BJ (cell line): Measurements from ENCODE around the gene CD59. TPM values are rescaled to one million over a fixed set of nuclear protein-coding genes. Genes with fewer than 3 reads are reported as not detected.

Experiments
- CTCF ChIA-PET: fragments of 350-600 bp; formaldehyde crosslinking; extraction: SDS; loops from one replicate; lab custom pipeline; 2021; ENCODE audit warnings: antibody characterized with exemption, inconsistent platforms; lab: Yijun Ruan, JAX
- POLR2A ChIA-PET: fragments of 300-600 bp; sonication (Branson Sonifier 250); formaldehyde crosslinking; extraction: SDS; loops from one replicate; lab custom pipeline; 2021; ENCODE audit warnings: antibody characterized with exemption; lab: Charles Lee
- DNase-seq: peaks from one replicate; pipeline ENCODE4 v3.0.0-alpha.2; 2011; ENCODE audit warnings: low read depth
- H3K27me3 ChIP-seq: 2 replicates; pipeline ENCODE4 v1.6.0; 2011; ENCODE audit warnings: low read length; ENCODE audit not compliant: control insufficient read depth, insufficient read depth
- H3K36me3 ChIP-seq: 2 replicates; pipeline ENCODE4 v1.5.1; 2011; ENCODE audit warnings: low read length; ENCODE audit not compliant: control insufficient read depth, insufficient read depth
- H3K4me3 ChIP-seq: 2 replicates; pipeline ENCODE4 v1.5.1; 2011; ENCODE audit warnings: low read depth, mild to moderate bottlenecking, control low read depth, low read length
- polyA plus RNA-seq: library from polyadenylated mRNA; depleted of rRNA; stranded (reverse); fragments of >200 nt; gene quantifications from 2 replicates; pipeline ENCODE4 v1.2.3, GENCODE V29; 2011; rRNA removed
- TF ChIP-seq, protein P1 (sequence below): IDR thresholded peaks from 2 replicates; pipeline ENCODE4 v1.5.1; 2011; ENCODE audit warnings: low read depth, mild to moderate bottlenecking, control low read depth, inconsistent platforms, low read length, moderate library complexity; ENCODE audit not compliant: insufficient read depth

CD59 gene
- polyA plus RNA-seq, 1 experiment: 1,025 TPM

DNA sequence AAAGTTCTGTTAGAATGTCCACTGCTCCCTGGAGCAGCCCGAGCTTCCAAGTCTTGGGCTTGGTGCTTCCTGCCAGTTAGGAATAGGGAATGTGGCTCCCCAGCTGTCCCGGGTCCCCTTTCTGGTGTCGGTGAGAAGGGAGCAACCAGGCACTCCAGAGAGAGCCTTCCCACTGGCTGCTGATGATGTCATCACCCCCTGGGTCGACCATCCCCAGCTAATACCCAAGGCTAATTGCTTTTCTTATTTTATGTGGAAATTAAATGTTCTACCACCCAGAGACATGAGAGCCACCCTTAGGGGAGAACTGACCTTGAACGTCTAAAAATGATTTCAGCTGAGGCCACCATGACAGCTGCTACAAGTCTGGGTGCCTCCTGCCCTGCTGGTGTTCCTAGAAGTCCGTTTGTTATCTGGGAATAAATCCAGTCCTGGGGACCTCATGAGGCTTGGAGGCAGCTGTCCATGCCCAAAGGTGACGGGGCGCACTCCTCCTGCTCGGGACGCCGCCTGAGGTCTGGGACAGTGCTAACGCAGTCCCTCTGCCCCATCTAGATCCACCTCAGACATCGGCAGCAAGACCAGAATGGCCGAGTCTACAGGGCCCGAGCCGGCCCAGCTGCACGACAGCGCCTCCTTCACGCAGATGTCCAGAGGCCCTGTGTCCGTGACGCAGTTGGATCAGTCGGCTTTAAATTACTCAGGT is 77.9 kb downstream of the CD59 start:
- CTCF ChIA-PET: interaction anchor here (0.5 to 1.3 kb wide), 2 partner anchors 11 to 19 kb away, joined by 3 read pairs; no protein-coding TSS in a partner anchor
- no peaks in the 10 kb centered on the region for H3K27me3 ChIP-seq
- no peak for DNase-seq
- H3K36me3 ChIP-seq: no peaks in the 10 kb centered on the region; the same call in 1 of the 2 replicates
- TF ChIP-seq, protein P1, sequence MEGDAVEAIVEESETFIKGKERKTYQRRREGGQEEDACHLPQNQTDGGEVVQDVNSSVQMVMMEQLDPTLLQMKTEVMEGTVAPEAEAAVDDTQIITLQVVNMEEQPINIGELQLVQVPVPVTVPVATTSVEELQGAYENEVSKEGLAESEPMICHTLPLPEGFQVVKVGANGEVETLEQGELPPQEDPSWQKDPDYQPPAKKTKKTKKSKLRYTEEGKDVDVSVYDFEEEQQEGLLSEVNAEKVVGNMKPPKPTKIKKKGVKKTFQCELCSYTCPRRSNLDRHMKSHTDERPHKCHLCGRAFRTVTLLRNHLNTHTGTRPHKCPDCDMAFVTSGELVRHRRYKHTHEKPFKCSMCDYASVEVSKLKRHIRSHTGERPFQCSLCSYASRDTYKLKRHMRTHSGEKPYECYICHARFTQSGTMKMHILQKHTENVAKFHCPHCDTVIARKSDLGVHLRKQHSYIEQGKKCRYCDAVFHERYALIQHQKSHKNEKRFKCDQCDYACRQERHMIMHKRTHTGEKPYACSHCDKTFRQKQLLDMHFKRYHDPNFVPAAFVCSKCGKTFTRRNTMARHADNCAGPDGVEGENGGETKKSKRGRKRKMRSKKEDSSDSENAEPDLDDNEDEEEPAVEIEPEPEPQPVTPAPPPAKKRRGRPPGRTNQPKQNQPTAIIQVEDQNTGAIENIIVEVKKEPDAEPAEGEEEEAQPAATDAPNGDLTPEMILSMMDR: no peak
- POLR2A ChIA-PET: no interaction called here
- H3K4me3 ChIP-seq: no peak overlapping the region

DNA sequence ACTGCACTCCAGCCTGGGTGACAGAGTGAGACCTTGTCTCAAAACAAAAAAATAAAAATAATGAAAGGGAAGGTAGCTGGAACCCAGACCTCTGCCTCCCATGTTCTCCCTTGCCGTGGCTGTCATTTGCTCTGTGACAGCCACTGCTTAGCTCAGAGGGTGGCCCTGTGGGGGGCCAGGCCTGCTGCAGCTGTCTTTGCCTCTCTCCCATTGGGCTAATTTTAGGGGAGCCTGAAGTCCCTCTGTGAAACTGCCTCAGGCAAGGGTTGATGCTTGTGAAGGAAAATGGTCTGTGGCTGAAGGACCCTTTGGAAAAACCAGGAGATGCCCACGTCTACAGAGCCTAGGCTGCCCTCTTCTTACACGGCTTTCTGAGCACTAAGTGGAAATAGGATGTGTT is 78.5 kb downstream of the CD59 start:
- CTCF ChIA-PET: interaction anchor here (1.3 kb wide), 1 partner anchor 19 kb away, joined by 3 read pairs; no protein-coding TSS in a partner anchor
- POLR2A ChIA-PET: no interaction called here
- DNase-seq: no peak

DNA sequence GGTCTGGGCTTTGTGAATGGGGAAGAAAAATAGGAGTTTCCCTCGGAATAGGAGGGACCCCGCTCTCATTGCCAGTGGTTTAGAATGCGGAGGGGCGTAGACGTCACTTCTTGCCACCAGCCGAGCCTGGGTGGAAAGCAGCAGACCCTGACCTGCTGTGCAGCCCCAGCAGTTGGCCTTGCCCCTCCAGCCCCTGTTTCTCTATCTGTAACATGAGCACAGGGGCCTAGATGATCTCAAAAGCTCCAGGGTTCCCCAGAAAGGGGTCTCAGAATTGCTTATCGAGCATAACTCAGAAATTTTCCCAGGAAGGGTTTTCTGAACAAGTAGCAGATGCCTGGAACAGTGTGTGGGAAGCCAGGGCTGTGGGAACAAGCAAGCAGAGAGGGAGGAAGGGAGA is 79.5 kb downstream of the CD59 start:
- ChIA-PET POLR2A (no interaction called here), CTCF (no interaction called here)
- no peak overlapping the region for H3K4me3 ChIP-seq
- H3K27me3 ChIP-seq: no peaks in the 10 kb centered on the region
- H3K36me3 ChIP-seq: no peaks in the 10 kb centered on the region; the same call in 1 of the 2 replicates
- no peak for DNase-seq
- TF ChIP-seq, protein P1: no peak

More for the DNA sequence above, 78.5 kb downstream of the CD59 start:
- no peak overlapping the region for H3K4me3 ChIP-seq
- TF ChIP-seq, protein P1: no peak
- no peaks in the 10 kb centered on the region; the same call in 1 of the 2 replicates for H3K36me3 ChIP-seq
- no peaks in the 10 kb centered on the region for H3K27me3 ChIP-seq

DNA sequence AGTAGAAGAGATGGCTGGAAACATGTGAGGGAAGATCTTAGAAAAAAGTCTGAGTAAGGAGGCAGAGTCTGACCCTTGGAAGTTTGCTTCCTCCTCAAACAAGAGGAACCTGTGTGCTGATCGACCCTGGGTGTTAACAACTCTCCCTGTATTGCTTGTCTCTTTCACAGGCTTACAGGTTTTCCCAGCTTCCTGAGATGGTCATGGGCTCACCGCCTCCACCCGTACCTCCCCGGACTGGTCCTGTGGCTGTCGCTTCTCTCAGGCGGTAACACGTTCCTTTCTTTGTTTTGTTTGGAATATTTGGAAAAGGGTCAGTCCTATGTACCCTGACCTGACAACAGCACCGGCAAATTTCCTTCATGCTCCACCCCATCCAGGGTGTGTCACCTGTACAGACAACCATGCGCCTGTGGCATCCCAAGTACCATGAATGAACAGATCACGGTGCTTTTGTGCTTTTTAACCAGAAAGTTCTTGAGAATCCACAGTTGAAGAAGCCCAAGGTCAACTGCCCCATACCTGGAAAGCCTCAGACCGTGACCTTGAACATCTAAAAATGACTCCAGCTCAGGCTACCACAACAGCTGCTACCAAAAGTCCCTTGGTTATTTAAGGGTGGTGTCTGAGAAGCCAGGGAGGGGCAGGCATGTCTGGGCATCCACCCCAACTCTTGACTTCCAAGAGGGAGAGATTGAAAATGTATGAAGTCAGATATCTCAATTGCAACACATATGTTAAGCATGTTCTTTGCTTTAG is 80.2 kb downstream of the CD59 start:
- CTCF ChIA-PET: no interaction called here
- H3K36me3 ChIP-seq: no peaks in the 10 kb centered on the region; the same call in 1 of the 2 replicates
- H3K4me3 ChIP-seq: no peak overlapping the region
- TF ChIP-seq, protein P1: no peak
- POLR2A ChIA-PET: no interaction called here
- no peak for DNase-seq
- no peaks in the 10 kb centered on the region for H3K27me3 ChIP-seq

DNA sequence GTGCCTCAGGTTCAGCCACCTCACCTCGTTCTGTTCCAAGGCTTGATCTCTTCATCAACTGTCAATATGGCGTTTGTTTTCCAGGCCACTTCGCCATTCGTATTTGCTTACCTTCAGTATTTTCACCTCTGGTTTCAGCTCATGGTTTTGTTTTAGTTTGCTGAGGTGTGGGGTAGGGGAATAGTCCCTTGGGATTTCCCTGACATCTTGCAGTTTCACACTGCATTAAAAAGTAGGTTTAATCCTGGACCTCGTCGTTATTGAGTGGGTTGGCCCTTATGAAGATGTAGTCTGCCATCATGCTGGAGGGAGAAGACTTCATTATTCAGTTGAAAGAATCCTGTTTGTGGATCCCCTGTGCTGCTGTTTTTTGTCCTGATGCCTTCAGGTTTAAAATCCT is 81.6 kb downstream of the CD59 start:
- no peak for DNase-seq
- TF ChIP-seq, protein P1: no peak
- ChIA-PET CTCF (no interaction called here), POLR2A (no interaction called here)
- no peaks in the 10 kb centered on the region for H3K27me3 ChIP-seq
- H3K36me3 ChIP-seq: no peaks in the 10 kb centered on the region
- no peak overlapping the region for H3K4me3 ChIP-seq

Other genes with a start within 250 kb of the CD59 start
- not detected in 2 replicates for gene C11orf91, start 35.6 kb downstream of the CD59 start, polyA plus RNA-seq
- 22.8 and 36.0 TPM in 2 replicates for gene FBXO3, start 38.1 kb upstream of the CD59 start, polyA plus RNA-seq
- gene LMO2, start 155.7 kb upstream of the CD59 start, polyA plus RNA-seq: not detected in 2 replicates